ENCODE data around the gene ZEB2. TPM values are rescaled to one million over a fixed set of nuclear protein-coding genes. Genes with fewer than 3 reads are reported as not detected.

The ZEB2 gene
- total and polyA plus RNA-seq, 2 of the 8 experiments (the other 6 are each of a cell fraction or from before 2014, with no cell fraction given) = 0.38 TPM; not detected in 1

DNA sequence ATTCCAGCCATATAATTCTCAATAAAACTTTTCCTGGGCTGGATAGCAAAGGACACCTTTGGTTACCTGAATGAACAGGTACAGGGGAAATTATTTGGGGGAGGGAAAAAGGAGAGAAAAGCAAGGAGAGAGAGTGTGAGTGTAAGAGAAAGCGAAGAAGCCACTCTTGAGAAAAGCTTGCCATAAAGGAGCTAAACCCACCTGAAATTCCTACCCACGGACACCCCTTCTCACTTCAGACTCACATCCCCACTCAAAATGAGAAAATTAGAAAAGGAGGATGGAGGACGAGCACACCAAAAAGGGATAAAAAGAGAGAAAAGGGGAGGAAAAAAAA is 354 bp downstream of the ZEB2 start (continued):
- TF ChIP-seq, protein P1, sequence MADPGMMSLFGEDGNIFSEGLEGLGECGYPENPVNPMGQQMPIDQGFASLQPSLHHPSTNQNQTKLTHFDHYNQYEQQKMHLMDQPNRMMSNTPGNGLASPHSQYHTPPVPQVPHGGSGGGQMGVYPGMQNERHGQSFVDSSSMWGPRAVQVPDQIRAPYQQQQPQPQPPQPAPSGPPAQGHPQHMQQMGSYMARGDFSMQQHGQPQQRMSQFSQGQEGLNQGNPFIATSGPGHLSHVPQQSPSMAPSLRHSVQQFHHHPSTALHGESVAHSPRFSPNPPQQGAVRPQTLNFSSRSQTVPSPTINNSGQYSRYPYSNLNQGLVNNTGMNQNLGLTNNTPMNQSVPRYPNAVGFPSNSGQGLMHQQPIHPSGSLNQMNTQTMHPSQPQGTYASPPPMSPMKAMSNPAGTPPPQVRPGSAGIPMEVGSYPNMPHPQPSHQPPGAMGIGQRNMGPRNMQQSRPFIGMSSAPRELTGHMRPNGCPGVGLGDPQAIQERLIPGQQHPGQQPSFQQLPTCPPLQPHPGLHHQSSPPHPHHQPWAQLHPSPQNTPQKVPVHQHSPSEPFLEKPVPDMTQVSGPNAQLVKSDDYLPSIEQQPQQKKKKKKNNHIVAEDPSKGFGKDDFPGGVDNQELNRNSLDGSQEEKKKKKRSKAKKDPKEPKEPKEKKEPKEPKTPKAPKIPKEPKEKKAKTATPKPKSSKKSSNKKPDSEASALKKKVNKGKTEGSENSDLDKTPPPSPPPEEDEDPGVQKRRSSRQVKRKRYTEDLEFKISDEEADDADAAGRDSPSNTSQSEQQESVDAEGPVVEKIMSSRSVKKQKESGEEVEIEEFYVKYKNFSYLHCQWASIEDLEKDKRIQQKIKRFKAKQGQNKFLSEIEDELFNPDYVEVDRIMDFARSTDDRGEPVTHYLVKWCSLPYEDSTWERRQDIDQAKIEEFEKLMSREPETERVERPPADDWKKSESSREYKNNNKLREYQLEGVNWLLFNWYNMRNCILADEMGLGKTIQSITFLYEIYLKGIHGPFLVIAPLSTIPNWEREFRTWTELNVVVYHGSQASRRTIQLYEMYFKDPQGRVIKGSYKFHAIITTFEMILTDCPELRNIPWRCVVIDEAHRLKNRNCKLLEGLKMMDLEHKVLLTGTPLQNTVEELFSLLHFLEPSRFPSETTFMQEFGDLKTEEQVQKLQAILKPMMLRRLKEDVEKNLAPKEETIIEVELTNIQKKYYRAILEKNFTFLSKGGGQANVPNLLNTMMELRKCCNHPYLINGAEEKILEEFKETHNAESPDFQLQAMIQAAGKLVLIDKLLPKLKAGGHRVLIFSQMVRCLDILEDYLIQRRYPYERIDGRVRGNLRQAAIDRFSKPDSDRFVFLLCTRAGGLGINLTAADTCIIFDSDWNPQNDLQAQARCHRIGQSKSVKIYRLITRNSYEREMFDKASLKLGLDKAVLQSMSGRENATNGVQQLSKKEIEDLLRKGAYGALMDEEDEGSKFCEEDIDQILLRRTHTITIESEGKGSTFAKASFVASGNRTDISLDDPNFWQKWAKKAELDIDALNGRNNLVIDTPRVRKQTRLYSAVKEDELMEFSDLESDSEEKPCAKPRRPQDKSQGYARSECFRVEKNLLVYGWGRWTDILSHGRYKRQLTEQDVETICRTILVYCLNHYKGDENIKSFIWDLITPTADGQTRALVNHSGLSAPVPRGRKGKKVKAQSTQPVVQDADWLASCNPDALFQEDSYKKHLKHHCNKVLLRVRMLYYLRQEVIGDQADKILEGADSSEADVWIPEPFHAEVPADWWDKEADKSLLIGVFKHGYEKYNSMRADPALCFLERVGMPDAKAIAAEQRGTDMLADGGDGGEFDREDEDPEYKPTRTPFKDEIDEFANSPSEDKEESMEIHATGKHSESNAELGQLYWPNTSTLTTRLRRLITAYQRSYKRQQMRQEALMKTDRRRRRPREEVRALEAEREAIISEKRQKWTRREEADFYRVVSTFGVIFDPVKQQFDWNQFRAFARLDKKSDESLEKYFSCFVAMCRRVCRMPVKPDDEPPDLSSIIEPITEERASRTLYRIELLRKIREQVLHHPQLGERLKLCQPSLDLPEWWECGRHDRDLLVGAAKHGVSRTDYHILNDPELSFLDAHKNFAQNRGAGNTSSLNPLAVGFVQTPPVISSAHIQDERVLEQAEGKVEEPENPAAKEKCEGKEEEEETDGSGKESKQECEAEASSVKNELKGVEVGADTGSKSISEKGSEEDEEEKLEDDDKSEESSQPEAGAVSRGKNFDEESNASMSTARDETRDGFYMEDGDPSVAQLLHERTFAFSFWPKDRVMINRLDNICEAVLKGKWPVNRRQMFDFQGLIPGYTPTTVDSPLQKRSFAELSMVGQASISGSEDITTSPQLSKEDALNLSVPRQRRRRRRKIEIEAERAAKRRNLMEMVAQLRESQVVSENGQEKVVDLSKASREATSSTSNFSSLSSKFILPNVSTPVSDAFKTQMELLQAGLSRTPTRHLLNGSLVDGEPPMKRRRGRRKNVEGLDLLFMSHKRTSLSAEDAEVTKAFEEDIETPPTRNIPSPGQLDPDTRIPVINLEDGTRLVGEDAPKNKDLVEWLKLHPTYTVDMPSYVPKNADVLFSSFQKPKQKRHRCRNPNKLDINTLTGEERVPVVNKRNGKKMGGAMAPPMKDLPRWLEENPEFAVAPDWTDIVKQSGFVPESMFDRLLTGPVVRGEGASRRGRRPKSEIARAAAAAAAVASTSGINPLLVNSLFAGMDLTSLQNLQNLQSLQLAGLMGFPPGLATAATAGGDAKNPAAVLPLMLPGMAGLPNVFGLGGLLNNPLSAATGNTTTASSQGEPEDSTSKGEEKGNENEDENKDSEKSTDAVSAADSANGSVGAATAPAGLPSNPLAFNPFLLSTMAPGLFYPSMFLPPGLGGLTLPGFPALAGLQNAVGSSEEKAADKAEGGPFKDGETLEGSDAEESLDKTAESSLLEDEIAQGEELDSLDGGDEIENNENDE (IDR thresholded peaks at IDR 0.05; ENCODE audit: insufficient replicate concordance, low read length) = no peak
- TF ChIP-seq SP2 (IDR thresholded peaks at IDR 0.05; ENCODE audit: low read length) (no peak), BCL11A (IDR thresholded peaks at IDR 0.05; ENCODE audit: low read depth in 2 of 2, low read length in 2 of 2) (no peak), MAFK (IDR thresholded peaks at IDR 0.05; ENCODE audit: low read depth, low read length) (no peak), JUN (IDR thresholded peaks at IDR 0.05; ENCODE audit: low read depth, low read length) (no peak)
- TF ChIP-seq, protein P2, sequence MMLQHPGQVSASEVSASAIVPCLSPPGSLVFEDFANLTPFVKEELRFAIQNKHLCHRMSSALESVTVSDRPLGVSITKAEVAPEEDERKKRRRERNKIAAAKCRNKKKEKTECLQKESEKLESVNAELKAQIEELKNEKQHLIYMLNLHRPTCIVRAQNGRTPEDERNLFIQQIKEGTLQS (IDR thresholded peaks at IDR 0.05; ENCODE audit: insufficient read depth, low read depth, low read length) = no peak
- TF ChIP-seq, protein P3, sequence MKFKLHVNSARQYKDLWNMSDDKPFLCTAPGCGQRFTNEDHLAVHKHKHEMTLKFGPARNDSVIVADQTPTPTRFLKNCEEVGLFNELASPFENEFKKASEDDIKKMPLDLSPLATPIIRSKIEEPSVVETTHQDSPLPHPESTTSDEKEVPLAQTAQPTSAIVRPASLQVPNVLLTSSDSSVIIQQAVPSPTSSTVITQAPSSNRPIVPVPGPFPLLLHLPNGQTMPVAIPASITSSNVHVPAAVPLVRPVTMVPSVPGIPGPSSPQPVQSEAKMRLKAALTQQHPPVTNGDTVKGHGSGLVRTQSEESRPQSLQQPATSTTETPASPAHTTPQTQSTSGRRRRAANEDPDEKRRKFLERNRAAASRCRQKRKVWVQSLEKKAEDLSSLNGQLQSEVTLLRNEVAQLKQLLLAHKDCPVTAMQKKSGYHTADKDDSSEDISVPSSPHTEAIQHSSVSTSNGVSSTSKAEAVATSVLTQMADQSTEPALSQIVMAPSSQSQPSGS (IDR thresholded peaks at IDR 0.05; ENCODE audit: low read length) = no peak
